HCT116 (cell line): Measurements from ENCODE around the gene RAB3IP. TPM values are rescaled to one million over a fixed set of nuclear protein-coding genes. Genes with fewer than 3 reads are reported as not detected.

Source experiments
- ATAC-seq: fragments of 200-7000 bp; cut with Tn5 transposase; 2 replicates; pipeline ENCODE4 v1.9.1; 2020; ENCODE audit warnings: mild to moderate bottlenecking, moderate library complexity
- BruUV-seq: library from RNA; stranded (reverse); fragments of 400-500 nt; replicated peaks from 2 replicates; lab custom pipeline; 2021; lab: Mats Ljungman, UMichigan
- CTCF ChIA-PET: fragments of 300-600 bp; sonication (Branson Sonifier 250); formaldehyde crosslinking; loops from one replicate; lab custom pipeline; 2021; ENCODE audit warnings: antibody characterized with exemption; lab: Charles Lee
- POLR2A ChIA-PET: fragments of 300-600, 350-600 bp; sonication (Branson Sonifier 250); formaldehyde crosslinking; loops from one replicate; lab custom pipeline; 2021; ENCODE audit warnings: antibody characterized with exemption; lab: Charles Lee
- RAD21 ChIA-PET, 2 experiments: fragments of 300-600 bp; sonication (Branson Sonifier 250); formaldehyde crosslinking; loops; one replicate each; lab custom pipeline; 2023; ENCODE audit warnings: low total read pairs in 2 of 2; ENCODE audit not compliant: uncharacterized antibody in 2 of 2, unreplicated experiment in 2 of 2, low non-redundant PET in 1 of 2; lab: Charles Lee
- DNase-seq: peaks from one replicate; pipeline ENCODE4 v3.0.0-alpha.2; 2010; ENCODE audit warnings: low read depth, low spot score
- H2AFZ ChIP-seq: fragments of 200-600 bp; shearing (Covaris generic), sonication (generic); 2 replicates; pipeline ENCODE4 v1.6.1; 2017; ENCODE audit warnings: low read depth, mixed run types, mixed read lengths, antibody characterized with exemption, low read length; ENCODE audit not compliant: poor library complexity, severe bottlenecking
- H3K27ac ChIP-seq: 2 replicates; pipeline ENCODE4 v1.5.1; 2012; ENCODE audit warnings: low read depth, low read length
- H3K27me3 ChIP-seq: fragments of 200-600 bp; sonication (generic); 2 replicates; pipeline ENCODE4 v1.6.1; 2016; ENCODE audit warnings: mixed run types, low read length, mixed read lengths; ENCODE audit not compliant: insufficient read depth
- H3K36me3 ChIP-seq, 2 experiments: fragments of 200-500 bp in 1 of 2; fragments of 200-600 bp in 1 of 2; sonication (Bioruptor generic) in 1 of 2; sonication (generic) in 1 of 2; 2 replicates each; pipeline versions ENCODE4 v1.5.1 to v1.6.1; 2014 to 2016; ENCODE audit warnings: low read length in 2 of 2, inconsistent platforms in 1 of 2, mixed read lengths in 1 of 2, mixed run types in 1 of 2; ENCODE audit not compliant: insufficient read depth in 2 of 2, control insufficient read depth in 1 of 2
- H3K4me1 ChIP-seq, 2 experiments: fragments of 200-600 bp in 1 of 2; sonication (generic) in 1 of 2; 2 replicates each; pipeline versions ENCODE4 v1.5.1 to v1.6.1; 2012 to 2017; ENCODE audit warnings: low read length in 2 of 2, inconsistent platforms in 1 of 2, mild to moderate bottlenecking in 1 of 2, mixed read lengths in 1 of 2, mixed run types in 1 of 2, moderate library complexity in 1 of 2; ENCODE audit not compliant: insufficient read depth in 2 of 2, control insufficient read depth in 1 of 2
- H3K4me2 ChIP-seq: fragments of 200-600 bp; sonication (generic); 2 replicates; pipeline ENCODE4 v1.6.1; 2017; ENCODE audit warnings: mixed run types, low read length, mixed read lengths
- H3K4me3 ChIP-seq, 2 experiments: fragments of 200-600 bp in 1 of 2; sonication (generic) in 1 of 2; replicated peaks in 1 of 2; 2 replicates each; pipeline ENCODE4 v1.5.1; 2011 to 2016; ENCODE audit warnings: low read length in 2 of 2, control low read depth in 1 of 2, low read depth in 1 of 2, mild to moderate bottlenecking in 1 of 2, mixed read lengths in 1 of 2, mixed run types in 1 of 2
- H3K79me2 ChIP-seq: fragments of 200-600 bp; sonication (generic); 2 replicates; pipeline ENCODE4 v1.6.1; 2017; ENCODE audit warnings: mild to moderate bottlenecking, mixed run types, low read length, moderate library complexity, mixed read lengths; ENCODE audit not compliant: insufficient read depth
- H3K9ac ChIP-seq: fragments of 200-600 bp; sonication (generic); 2 replicates; pipeline ENCODE4 v1.6.1; 2016; ENCODE audit warnings: low read length, mixed read lengths
- H3K9me2 ChIP-seq: fragments of 200-600 bp; sonication (generic), shearing (Covaris generic); 2 replicates; pipeline ENCODE4 v1.6.1; 2017; ENCODE audit warnings: mixed run types, mild to moderate bottlenecking, moderate library complexity; ENCODE audit not compliant: insufficient read depth
- H3K9me3 ChIP-seq, 2 experiments: fragments of 200-500 bp in 1 of 2; fragments of 200-600 bp in 1 of 2; sonication (Bioruptor generic) in 1 of 2; sonication (generic) in 1 of 2; 2 replicates each; pipeline ENCODE4 v1.6.1; 2014 to 2017; ENCODE audit warnings: low read length in 2 of 2, mixed read lengths in 2 of 2, inconsistent platforms in 1 of 2, low read depth in 1 of 2, mild to moderate bottlenecking in 1 of 2, mixed run types in 1 of 2, moderate library complexity in 1 of 2; ENCODE audit not compliant: control insufficient read depth in 1 of 2, insufficient read depth in 1 of 2
- H4K20me1 ChIP-seq: fragments of 200-600 bp; sonication (generic), shearing (Covaris generic); 2 replicates; pipeline ENCODE4 v1.6.1; 2017; ENCODE audit warnings: mixed run types, mild to moderate bottlenecking, moderate library complexity; ENCODE audit not compliant: insufficient read depth
- CEBPB ChIP-seq: IDR thresholded peaks from 2 replicates; pipeline ENCODE4 v1.6.1; 2012; ENCODE audit warnings: low read depth
- CTCF ChIP-seq, 3 experiments: fragments of 200-600 bp in 1 of 3; sonication (generic) in 1 of 3; IDR thresholded peaks in 2 of 3; conservative IDR thresholded peaks in 1 of 3; 2 replicates each; pipeline ENCODE4 v1.5.1; 2012 to 2017; ENCODE audit warnings: low read depth in 2 of 3, low read length in 2 of 3, antibody characterized with exemption in 1 of 3, borderline replicate concordance in 1 of 3, control low read depth in 1 of 3, mild to moderate bottlenecking in 1 of 3, mixed read lengths in 1 of 3, mixed run types in 1 of 3, moderate library complexity in 1 of 3; ENCODE audit not compliant: insufficient read depth in 1 of 3
- EGR1 ChIP-seq: IDR thresholded peaks from 2 replicates; pipeline ENCODE4 v1.6.1; 2012; ENCODE audit warnings: low read depth
- EZH2phosphoT487 ChIP-seq: fragments of 200-600 bp; IDR thresholded peaks from 2 replicates; pipeline ENCODE4 v1.6.1; 2018; ENCODE audit warnings: antibody characterized with exemption, borderline replicate concordance
- FOSL1 ChIP-seq: IDR thresholded peaks from 2 replicates; pipeline ENCODE4 v1.6.1; 2012; ENCODE audit warnings: low read depth
- RAD21 ChIP-seq: IDR thresholded peaks from 2 replicates; pipeline ENCODE4 v1.6.1; 2012; ENCODE audit warnings: low read depth, mild to moderate bottlenecking
- SP1 ChIP-seq: IDR thresholded peaks from 2 replicates; pipeline ENCODE4 v1.6.1; 2012; ENCODE audit warnings: low read depth
- SRF ChIP-seq: IDR thresholded peaks from 2 replicates; pipeline ENCODE4 v1.6.1; 2012; ENCODE audit warnings: low read depth
- YY1 ChIP-seq: IDR thresholded peaks from 2 replicates; pipeline ENCODE4 v1.6.1; 2011; ENCODE audit warnings: low read length, low read depth, moderate library complexity, mild to moderate bottlenecking; ENCODE audit not compliant: insufficient replicate concordance; ENCODE audit errors: extremely low read depth
- ZFX ChIP-seq: fragments of 450-650 bp; IDR thresholded peaks from 2 replicates; pipeline ENCODE4 v1.6.1; 2017
- ZNF274 ChIP-seq: fragments of 200-500 bp; sonication (Bioruptor generic); IDR thresholded peaks from 2 replicates; pipeline ENCODE4 v1.6.1; 2014; ENCODE audit warnings: mild to moderate bottlenecking, low read depth, low read length, inconsistent platforms
- intact Hi-C: fragments of 100-400 bp; cut with micrococcal nuclease; formaldehyde crosslinking; loops from 2 replicates; pipeline ENCODE4 v1.10.0; 2022
- total RNA-seq: library from RNA; stranded (reverse); gene quantifications from one replicate; pipeline ENCODE4 v1.2.1, GENCODE V29; 2021; ENCODE audit not compliant: unreplicated experiment
- TF ChIP-seq, protein P1 (sequence below): IDR thresholded peaks from 2 replicates; pipeline ENCODE4 v1.6.1; 2012
- TF ChIP-seq, protein P2 (sequence below): IDR thresholded peaks from 2 replicates; pipeline ENCODE4 v1.6.1; 2011; ENCODE audit warnings: mild to moderate bottlenecking, low read length, moderate library complexity; ENCODE audit not compliant: insufficient replicate concordance; ENCODE audit errors: extremely low read depth

RAB3IP gene
- total RNA-seq, 1 experiment from 2014 or later, result 31.3 TPM

GRCh38 chr12:69824028-69824427 lies 85.4 kb downstream of the RAB3IP start:
- intact Hi-C loops, result no loop called here
- Histone ChIP-seq H3K4me1 (peaks cover 15 to 23% of the 10 kb centered on the region in 2 experiments), H3K4me3 (no peak overlapping the region), H3K79me2 (no peaks in the 10 kb centered on the region), H2AFZ (no peak overlapping the region), H3K9me2 (0 out of 2 replicates have a peak, but pooled peaks cover 2% of the 10 kb centered on the region), H3K9ac (no peak overlapping the region), H3K9me3 (no peaks in the 10 kb centered on the region)
- no peak for ATAC-seq
- TF ChIP-seq FOSL1, result no peak
- TF ChIP-seq SP1, result no peak
- TF ChIP-seq, protein P1, sequence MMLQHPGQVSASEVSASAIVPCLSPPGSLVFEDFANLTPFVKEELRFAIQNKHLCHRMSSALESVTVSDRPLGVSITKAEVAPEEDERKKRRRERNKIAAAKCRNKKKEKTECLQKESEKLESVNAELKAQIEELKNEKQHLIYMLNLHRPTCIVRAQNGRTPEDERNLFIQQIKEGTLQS, result no peak
- no peak for TF ChIP-seq ZFX
- no peak for TF ChIP-seq YY1
- TF ChIP-seq RAD21, result no peak
- no peak for TF ChIP-seq SRF
- TF ChIP-seq ZNF274, result no peak
- TF ChIP-seq, protein P2, sequence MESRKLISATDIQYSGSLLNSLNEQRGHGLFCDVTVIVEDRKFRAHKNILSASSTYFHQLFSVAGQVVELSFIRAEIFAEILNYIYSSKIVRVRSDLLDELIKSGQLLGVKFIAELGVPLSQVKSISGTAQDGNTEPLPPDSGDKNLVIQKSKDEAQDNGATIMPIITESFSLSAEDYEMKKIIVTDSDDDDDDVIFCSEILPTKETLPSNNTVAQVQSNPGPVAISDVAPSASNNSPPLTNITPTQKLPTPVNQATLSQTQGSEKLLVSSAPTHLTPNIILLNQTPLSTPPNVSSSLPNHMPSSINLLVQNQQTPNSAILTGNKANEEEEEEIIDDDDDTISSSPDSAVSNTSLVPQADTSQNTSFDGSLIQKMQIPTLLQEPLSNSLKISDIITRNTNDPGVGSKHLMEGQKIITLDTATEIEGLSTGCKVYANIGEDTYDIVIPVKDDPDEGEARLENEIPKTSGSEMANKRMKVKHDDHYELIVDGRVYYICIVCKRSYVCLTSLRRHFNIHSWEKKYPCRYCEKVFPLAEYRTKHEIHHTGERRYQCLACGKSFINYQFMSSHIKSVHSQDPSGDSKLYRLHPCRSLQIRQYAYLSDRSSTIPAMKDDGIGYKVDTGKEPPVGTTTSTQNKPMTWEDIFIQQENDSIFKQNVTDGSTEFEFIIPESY, result no peak
- TF ChIP-seq EZH2phosphoT487, result no peak
- TF ChIP-seq EGR1, result no peak
- no peak for TF ChIP-seq CTCF (IDR thresholded peaks at IDR 0.05 in 2 of 3, conservative IDR thresholded peaks at IDR 0.05 in 1 of 3; ENCODE audit: borderline replicate concordance in 1 of 3, insufficient read depth in 1 of 3, low read depth in 2 of 3, low read length in 2 of 3)
- no peak for TF ChIP-seq CEBPB
- TF ChIP-seq, all 23 proteins: peak for 0
- H3K27me3 ChIP-seq, result no peaks in the 10 kb centered on the region
- CTCF ChIA-PET, result no interaction called here
- H3K27ac ChIP-seq, result no peak overlapping the region
- no TSS peak for BruUV-seq
- RAD21 ChIA-PET, result no interaction called here
- POLR2A ChIA-PET, result no interaction called here
- no peak for DNase-seq
- no peaks in the 10 kb centered on the region for H3K36me3 ChIP-seq
- no peaks in the 10 kb centered on the region for H4K20me1 ChIP-seq
- no peak overlapping the region for H3K4me2 ChIP-seq
